Bronchial epithelial cell (primary cell): Measurements from ENCODE around the gene PIEZO1. TPM values are rescaled to one million over a fixed set of nuclear protein-coding genes. Genes with fewer than 3 reads are reported as not detected.
A peak's percentile ranks its signal among the peaks of the same experiment; 100 is the strongest.

Source experiments
- DNase-seq: peaks from one replicate; pipeline ENCODE4 v3.0.0-alpha.2; 2010; ENCODE audit warnings: low read depth
- FAIRE-seq: peaks from 2 replicates; lab custom pipeline; 2011; peaks lifted over from hg19 to GRCh38; lab: Jason Lieb, UNC
- H3K27me3 ChIP-seq: 2 replicates; pipeline ENCODE4 v1.5.1; 2011; ENCODE audit warnings: low read length; ENCODE audit not compliant: control insufficient read depth, insufficient read depth
- H3K36me3 ChIP-seq: 2 replicates; pipeline ENCODE4 v1.5.1; 2011; ENCODE audit warnings: low read length; ENCODE audit not compliant: control insufficient read depth, insufficient read depth
- H3K4me3 ChIP-seq: 2 replicates; pipeline ENCODE4 v1.5.1; 2011; ENCODE audit warnings: mild to moderate bottlenecking, low read depth, low read length, control low read depth
- CTCF ChIP-seq: IDR thresholded peaks from 2 replicates; pipeline ENCODE4 v1.5.1; 2011; ENCODE audit warnings: mild to moderate bottlenecking, moderate library complexity, low read length, control low read depth, inconsistent platforms; ENCODE audit not compliant: insufficient read depth, severe bottlenecking
- total RNA-seq: library from RNA; depleted of rRNA; stranded (reverse); fragments of >200 nt; gene quantifications from 2 replicates; pipeline ENCODE4 v1.2.1, GENCODE V29; 2014

The PIEZO1 gene
- total RNA-seq, 1 donor from 2014 or later = 98.2 TPM

DNA sequence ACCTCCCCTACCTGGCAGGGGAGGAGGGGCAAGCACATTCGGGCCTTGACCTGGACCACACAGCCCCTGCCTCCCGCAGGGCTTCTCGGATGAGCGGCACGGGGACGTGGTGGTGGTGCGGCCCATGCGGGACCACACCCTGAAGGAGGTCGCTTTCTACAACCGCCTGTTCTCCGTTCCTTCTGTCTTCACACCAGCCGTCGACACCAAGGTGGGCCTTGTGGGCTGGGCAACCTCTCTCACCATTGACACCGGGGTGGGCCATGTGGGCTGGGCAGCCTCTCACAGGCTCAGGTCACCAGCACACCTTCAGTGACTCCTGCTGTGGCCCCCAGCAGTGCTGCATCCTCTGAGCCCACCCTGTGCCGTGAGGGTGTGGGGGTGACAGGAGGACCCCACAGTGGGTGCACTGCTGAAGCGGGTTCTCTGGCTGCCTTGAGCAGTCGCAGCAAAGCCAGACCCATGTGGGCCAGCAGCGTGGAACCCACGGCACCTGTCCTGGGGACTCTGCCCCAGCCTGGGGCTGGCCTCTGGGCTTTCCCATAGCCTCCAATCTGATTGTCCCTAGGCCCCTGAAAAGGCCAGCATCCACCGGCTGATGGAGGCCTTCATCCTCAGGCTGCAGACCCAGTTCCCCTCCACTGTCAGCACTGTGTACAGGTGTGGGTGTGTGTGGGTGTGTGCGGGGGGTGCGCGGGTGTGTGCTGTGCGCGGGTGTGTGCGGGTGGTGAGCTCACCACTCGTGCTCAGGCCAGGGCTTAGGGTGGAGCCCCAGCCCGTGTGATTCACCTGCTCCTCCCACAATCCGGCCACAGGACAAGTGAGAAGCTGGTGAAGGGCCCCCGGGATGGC, 71.2 kb downstream of the PIEZO1 start:
- TF ChIP-seq CTCF = no peak
- DNase-seq (peak; percentile 28), FAIRE-seq (no peak)
- no peak overlapping the region for H3K4me3 ChIP-seq
- peaks cover 25% of the 10 kb centered on the region for H3K36me3 ChIP-seq
- no peaks in the 10 kb centered on the region for H3K27me3 ChIP-seq

GRCh38 chr16:88713054-88713453, 72.0 kb downstream of the PIEZO1 start:
- no peak for FAIRE-seq
- Histone ChIP-seq H3K36me3 (peaks cover 23% of the 10 kb centered on the region), H3K27me3 (no peaks in the 10 kb centered on the region), H3K4me3 (no peak overlapping the region)
- TF ChIP-seq CTCF = no peak
- DNase-seq = no peak

DNA sequence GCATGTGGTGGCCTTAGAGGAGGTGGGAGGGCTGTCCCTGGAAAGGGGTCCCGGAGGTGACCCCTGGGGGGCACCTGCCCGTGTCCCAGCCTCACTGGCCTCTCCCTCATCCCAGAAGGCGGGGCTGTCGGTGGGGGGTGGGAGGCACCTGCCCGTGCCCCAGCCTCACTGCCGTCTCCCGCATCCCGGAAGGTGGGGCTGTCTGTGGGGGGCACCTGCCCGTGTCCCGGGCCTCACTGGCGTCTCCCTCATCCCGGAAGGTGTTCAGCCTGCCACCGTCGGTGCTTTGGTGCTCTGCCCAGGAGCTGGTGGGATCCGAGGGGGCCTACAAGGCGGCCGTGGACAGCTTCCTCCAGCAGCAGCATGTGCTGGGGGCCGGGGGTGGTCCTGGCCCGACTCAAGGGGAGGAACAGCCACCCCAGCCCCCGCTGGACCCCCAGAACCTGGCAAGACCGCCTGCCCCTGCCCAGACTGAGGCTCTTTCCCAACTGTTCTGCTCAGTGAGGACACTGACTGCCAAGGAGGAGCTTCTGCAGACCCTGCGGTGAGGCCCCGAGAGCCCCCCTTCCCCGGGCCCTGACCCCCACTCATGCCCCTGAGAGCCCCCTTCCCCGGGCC, 72.5 kb downstream of the PIEZO1 start:
- no peak for DNase-seq
- no peak for TF ChIP-seq CTCF
- FAIRE-seq = no peak
- Histone ChIP-seq H3K4me3 (no peak overlapping the region), H3K27me3 (no peaks in the 10 kb centered on the region), H3K36me3 (peaks cover 20% of the 10 kb centered on the region)

DNA sequence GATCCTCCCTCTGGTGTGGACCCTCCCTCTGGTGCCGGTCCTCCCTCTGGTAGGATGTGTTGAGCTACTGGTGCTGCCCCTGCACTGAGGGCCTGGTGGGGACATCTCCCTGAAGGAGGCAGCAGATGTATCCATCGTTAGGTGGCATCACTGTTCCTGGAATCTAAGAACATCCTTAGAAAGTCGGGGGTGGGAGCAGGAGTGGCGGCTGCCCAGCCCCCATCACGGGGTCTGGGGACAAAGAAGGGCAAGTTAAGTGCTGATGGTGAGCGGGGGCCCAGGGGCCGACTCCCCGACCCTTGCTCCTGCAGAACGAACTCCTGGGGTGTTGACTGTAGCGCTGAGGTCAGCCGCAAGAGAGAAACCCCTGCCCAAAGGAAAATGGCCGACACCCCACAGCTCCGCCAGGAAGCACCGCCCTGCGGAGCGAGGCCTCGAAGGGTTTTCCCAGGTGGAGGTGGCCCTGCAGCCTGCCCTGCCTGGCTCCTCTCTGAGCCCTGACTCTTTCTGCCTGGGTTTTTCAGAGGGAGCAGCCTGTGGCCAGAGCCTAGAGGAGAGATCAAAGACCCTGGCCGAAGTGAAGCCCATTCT, 73.2 kb downstream of the PIEZO1 start:
- DNase-seq = no peak
- FAIRE-seq = no peak
- H3K36me3 ChIP-seq = peaks cover 16% of the 10 kb centered on the region
- no peaks in the 10 kb centered on the region for H3K27me3 ChIP-seq
- TF ChIP-seq CTCF = no peak
- H3K4me3 ChIP-seq = no peak overlapping the region

DNA sequence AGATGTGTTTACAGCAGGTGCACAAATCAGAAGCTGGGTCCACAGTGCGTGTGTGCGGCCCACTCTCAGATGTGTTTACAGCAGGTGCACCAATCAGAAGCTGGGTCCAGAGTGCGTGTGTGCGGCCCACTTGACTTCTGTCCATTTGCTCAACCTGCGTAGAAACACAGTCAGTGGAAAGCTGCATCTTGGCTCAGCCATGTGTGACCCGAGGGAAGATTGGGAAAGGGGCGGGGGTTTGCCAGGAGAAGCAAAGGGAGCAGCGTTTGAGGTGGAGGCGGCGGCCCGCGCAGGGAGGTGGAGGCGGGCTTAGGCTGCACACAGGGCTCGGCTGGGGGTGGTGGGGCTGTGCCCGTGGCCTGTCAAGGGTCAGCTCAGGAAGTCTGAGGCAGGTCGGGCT, 74.5 kb downstream of the PIEZO1 start:
- DNase-seq (no peak), FAIRE-seq (peak; percentile 32)
- Histone ChIP-seq H3K36me3 (peaks cover 13% of the 10 kb centered on the region), H3K4me3 (no peak overlapping the region), H3K27me3 (no peaks in the 10 kb centered on the region)
- TF ChIP-seq CTCF = no peak
